H9 (cell line): Measurements from ENCODE around the gene ZNF618. TPM values are rescaled to one million over a fixed set of nuclear protein-coding genes. Genes with fewer than 3 reads are reported as not detected.

ENCODE experiments used
- DNase-seq: peaks from one replicate; pipeline ENCODE4 v3.0.0-alpha.2; 2017
- H2AFZ ChIP-seq: one replicate; pipeline ENCODE4 v1.6.1; 2013; ENCODE audit warnings: mild to moderate bottlenecking, low read length, control low read depth, moderate library complexity
- H2AK5ac ChIP-seq: 2 replicates; pipeline ENCODE4 v1.6.1; 2013; ENCODE audit warnings: low read length, control low read depth, mixed read lengths; ENCODE audit not compliant: insufficient read length
- H2BK120ac ChIP-seq: one replicate; pipeline ENCODE4 v1.6.1; 2013; ENCODE audit warnings: low read depth, mild to moderate bottlenecking, low read length, control low read depth, inconsistent platforms; ENCODE audit not compliant: poor library complexity, severe bottlenecking
- H2BK12ac ChIP-seq: 2 replicates; pipeline ENCODE4 v1.6.1; 2013; ENCODE audit warnings: low read length, control low read depth, mixed read lengths, low read depth; ENCODE audit not compliant: insufficient read length
- H2BK15ac ChIP-seq: 2 replicates; pipeline ENCODE4 v1.6.1; 2013; ENCODE audit warnings: low read depth, low read length, control low read depth
- H2BK20ac ChIP-seq: one replicate; pipeline ENCODE4 v1.6.1; 2013; ENCODE audit warnings: low read depth, mild to moderate bottlenecking, low read length, control low read depth, inconsistent platforms; ENCODE audit not compliant: poor library complexity, severe bottlenecking
- H2BK5ac ChIP-seq: 2 replicates; pipeline ENCODE4 v1.6.1; 2013; ENCODE audit warnings: low read length, control low read depth, mixed read lengths; ENCODE audit not compliant: insufficient read length
- H3K14ac ChIP-seq: 2 replicates; pipeline ENCODE4 v1.6.1; 2013; ENCODE audit warnings: low read length, control low read depth; ENCODE audit not compliant: insufficient read depth
- H3K18ac ChIP-seq: 2 replicates; pipeline ENCODE4 v1.6.1; 2013; ENCODE audit warnings: low read depth, mild to moderate bottlenecking, mixed read lengths, low read length, control low read depth; ENCODE audit not compliant: insufficient read length
- H3K23ac ChIP-seq: 2 replicates; pipeline ENCODE4 v1.6.1; 2013; ENCODE audit warnings: low read length, control low read depth, mixed read lengths, low read depth; ENCODE audit not compliant: insufficient read length
- H3K23me2 ChIP-seq: 2 replicates; pipeline ENCODE4 v1.6.1; 2013; ENCODE audit warnings: low read depth, mild to moderate bottlenecking, mixed read lengths, low read length, control low read depth; ENCODE audit not compliant: insufficient read length, poor library complexity, severe bottlenecking
- H3K27ac ChIP-seq: 2 replicates; pipeline ENCODE4 v1.5.1; 2013; ENCODE audit warnings: low read length, control low read depth, mixed read lengths, low read depth; ENCODE audit not compliant: insufficient read length
- H3K27me3 ChIP-seq: 2 replicates; pipeline ENCODE4 v1.6.1; 2013; ENCODE audit warnings: low read length, control low read depth, inconsistent platforms; ENCODE audit not compliant: insufficient read depth
- H3K4ac ChIP-seq: 2 replicates; pipeline ENCODE4 v1.6.1; 2013; ENCODE audit warnings: low read depth, mild to moderate bottlenecking, control low read depth, inconsistent platforms, low read length, moderate library complexity
- H3K4me1 ChIP-seq: 2 replicates; pipeline ENCODE4 v1.6.1; 2013; ENCODE audit warnings: low read length, control low read depth, inconsistent platforms; ENCODE audit not compliant: insufficient read depth
- H3K4me2 ChIP-seq: 2 replicates; pipeline ENCODE4 v1.6.1; 2013; ENCODE audit warnings: low read length, control low read depth, mixed read lengths; ENCODE audit not compliant: insufficient read length, insufficient read depth
- H3K56ac ChIP-seq: 2 replicates; pipeline ENCODE4 v1.6.1; 2013; ENCODE audit warnings: low read depth, mild to moderate bottlenecking, mixed read lengths, low read length, control low read depth; ENCODE audit not compliant: insufficient read length
- H3K79me1 ChIP-seq: 2 replicates; pipeline ENCODE4 v1.6.1; 2013; ENCODE audit warnings: low read depth, mild to moderate bottlenecking, moderate library complexity, low read length, control low read depth, inconsistent platforms; ENCODE audit not compliant: insufficient read depth, poor library complexity, severe bottlenecking
- H3K79me2 ChIP-seq: 2 replicates; pipeline ENCODE4 v1.6.1; 2013; ENCODE audit warnings: low read length, control low read depth, inconsistent platforms; ENCODE audit not compliant: insufficient read depth
- H3K9ac ChIP-seq: 2 replicates; pipeline ENCODE4 v1.6.1; 2013; ENCODE audit warnings: low read length, control low read depth, mixed read lengths; ENCODE audit not compliant: insufficient read length; ENCODE audit errors: extremely low read depth
- H3K9me3 ChIP-seq: one replicate; pipeline ENCODE4 v1.6.1; 2013; ENCODE audit warnings: low read depth, low read length, inconsistent platforms; ENCODE audit not compliant: control insufficient read depth
- H3T11ph ChIP-seq: one replicate; pipeline ENCODE4 v1.6.1; 2013; ENCODE audit warnings: mild to moderate bottlenecking, low read length, control low read depth, inconsistent platforms
- H4K20me1 ChIP-seq: one replicate; pipeline ENCODE4 v1.6.1; 2013; ENCODE audit not compliant: control insufficient read depth, insufficient read length, insufficient read depth
- H4K5ac ChIP-seq: 2 replicates; pipeline ENCODE4 v1.6.1; 2013; ENCODE audit warnings: low read depth, mild to moderate bottlenecking, mixed read lengths, low read length, control low read depth; ENCODE audit not compliant: insufficient read length
- H4K8ac ChIP-seq: replicated peaks from 2 replicates; pipeline ENCODE4 v1.6.1; 2013; ENCODE audit warnings: low read length, control low read depth, mixed read lengths, low read depth; ENCODE audit not compliant: insufficient read length
- H4K91ac ChIP-seq: 2 replicates; pipeline ENCODE4 v1.6.1; 2013; ENCODE audit warnings: low read depth, mild to moderate bottlenecking, moderate library complexity, mixed read lengths, low read length, control low read depth; ENCODE audit not compliant: insufficient read length
- H3K27ac Mint-ChIP-seq, 3 experiments: 2 replicates in 2 of 3; 3 replicates in 1 of 3; pipeline ENCODE4 v1.8.0; 2020 to 2021; ENCODE audit warnings: mixed read lengths in 3 of 3, mild to moderate bottlenecking in 1 of 3, moderate library complexity in 1 of 3
- H3K27me3 Mint-ChIP-seq: 2 replicates; pipeline ENCODE4 v1.8.0; 2021; ENCODE audit warnings: low read depth, mild to moderate bottlenecking, moderate library complexity, mixed read lengths
- H3K36me3 Mint-ChIP-seq, 3 experiments: 2 replicates in 2 of 3; 3 replicates in 1 of 3; pipeline ENCODE4 v1.8.0; 2020 to 2021; ENCODE audit warnings: low read depth in 3 of 3, mixed read lengths in 3 of 3; ENCODE audit not compliant: insufficient read depth in 1 of 3
- H3K4me1 Mint-ChIP-seq, 2 experiments: 2 replicates each; pipeline ENCODE4 v1.8.0; 2020; ENCODE audit warnings: mixed read lengths in 2 of 2
- H3K4me3 Mint-ChIP-seq, 2 experiments: 2 replicates in 1 of 2; 3 replicates in 1 of 2; pipeline ENCODE4 v1.8.0; 2020 to 2021; ENCODE audit warnings: mild to moderate bottlenecking in 2 of 2, mixed read lengths in 2 of 2, moderate library complexity in 1 of 2
- H3K9me3 Mint-ChIP-seq, 2 experiments: 2 replicates in 1 of 2; 3 replicates in 1 of 2; pipeline ENCODE4 v1.8.0; 2020; ENCODE audit warnings: mild to moderate bottlenecking in 2 of 2, mixed read lengths in 2 of 2, moderate library complexity in 1 of 2
- WGBS: extraction: QIAGEN DNeasy Blood & Tissue Kit; methylation state at CpG from one replicate; pipeline ENCODE4 v1.1.7; 2013; ENCODE audit warnings: missing lambda C conversion rate, low lambda C conversion rate, mixed read lengths; ENCODE audit not compliant: insufficient read length; ENCODE audit errors: extremely low coverage; 5-methylcytosine and 5-hydroxymethylcytosine counted together
- total RNA-seq: library from RNA; stranded (reverse); gene quantifications from 2 replicates; pipeline ENCODE4 v1.2.1, GENCODE V29; 2021
- TF ChIP-seq, protein P1 (sequence below): fragments of 200-600 bp; sonication (generic); conservative IDR thresholded peaks from 3 replicates; pipeline ENCODE4 v1.8.0; 2021; ENCODE audit warnings: antibody characterized with exemption, mild to moderate bottlenecking

Gene ZNF618
- total RNA-seq, 1 experiment from 2014 or later: 13.6 TPM

- no peak overlapping the region for H3K9ac ChIP-seq
- no peaks in the 10 kb centered on the region for H3K27me3 ChIP-seq
- H3K79me1 ChIP-seq: no peaks in the 10 kb centered on the region
- H2BK120ac ChIP-seq: no peak overlapping the region
- no peaks in the 10 kb centered on the region for H3K9me3 ChIP-seq
- H2BK5ac ChIP-seq: no peak overlapping the region
- no peaks in the 10 kb centered on the region for H4K20me1 ChIP-seq
- no peaks in the 10 kb centered on the region for H3K23me2 ChIP-seq
- no peak overlapping the region for H3K14ac ChIP-seq
- H2AK5ac ChIP-seq: no peak overlapping the region
- no peak overlapping the region for H2BK15ac ChIP-seq
- no peak overlapping the region for H2BK12ac ChIP-seq
- H3K18ac ChIP-seq: no peak overlapping the region
- Mint-ChIP-seq H3K27me3 (peaks cover 12% of the 10 kb centered on the region), H3K27ac (no peak overlapping the region), H3K9me3 (peaks cover 3 to 4% of the 10 kb centered on the region in 2 experiments; a peak in 2 of 5 replicates), H3K36me3 (no peaks in the 10 kb centered on the region; a peak in 1 of 7 replicates), H3K4me3 (no peak overlapping the region), H3K4me1 (no peaks in the 10 kb centered on the region)
- no peaks in the 10 kb centered on the region for H3K4me1 ChIP-seq
- no peak overlapping the region for H2BK20ac ChIP-seq
- H3K4ac ChIP-seq: no peak overlapping the region
- no peak for DNase-seq
- TF ChIP-seq, protein P1, sequence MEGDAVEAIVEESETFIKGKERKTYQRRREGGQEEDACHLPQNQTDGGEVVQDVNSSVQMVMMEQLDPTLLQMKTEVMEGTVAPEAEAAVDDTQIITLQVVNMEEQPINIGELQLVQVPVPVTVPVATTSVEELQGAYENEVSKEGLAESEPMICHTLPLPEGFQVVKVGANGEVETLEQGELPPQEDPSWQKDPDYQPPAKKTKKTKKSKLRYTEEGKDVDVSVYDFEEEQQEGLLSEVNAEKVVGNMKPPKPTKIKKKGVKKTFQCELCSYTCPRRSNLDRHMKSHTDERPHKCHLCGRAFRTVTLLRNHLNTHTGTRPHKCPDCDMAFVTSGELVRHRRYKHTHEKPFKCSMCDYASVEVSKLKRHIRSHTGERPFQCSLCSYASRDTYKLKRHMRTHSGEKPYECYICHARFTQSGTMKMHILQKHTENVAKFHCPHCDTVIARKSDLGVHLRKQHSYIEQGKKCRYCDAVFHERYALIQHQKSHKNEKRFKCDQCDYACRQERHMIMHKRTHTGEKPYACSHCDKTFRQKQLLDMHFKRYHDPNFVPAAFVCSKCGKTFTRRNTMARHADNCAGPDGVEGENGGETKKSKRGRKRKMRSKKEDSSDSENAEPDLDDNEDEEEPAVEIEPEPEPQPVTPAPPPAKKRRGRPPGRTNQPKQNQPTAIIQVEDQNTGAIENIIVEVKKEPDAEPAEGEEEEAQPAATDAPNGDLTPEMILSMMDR: no peak
- H4K91ac ChIP-seq: no peak overlapping the region
- no peak overlapping the region for H3K23ac ChIP-seq
- H3K27ac ChIP-seq: no peak overlapping the region
- no peak overlapping the region for H3K4me2 ChIP-seq
- no peak overlapping the region for H3T11ph ChIP-seq
- H4K8ac ChIP-seq: no peak overlapping the region
- no peak overlapping the region for H2AFZ ChIP-seq
- H4K5ac ChIP-seq: no peak overlapping the region
- WGBS: no CpG with 5 or more reads among the region's 1 CpG
- no peaks in the 10 kb centered on the region for H3K79me2 ChIP-seq
- no peak overlapping the region for H3K56ac ChIP-seq
Observed at GRCh38 chr9:113844466-113844865, 31.6 kb upstream of the ZNF618 start.
